Germinal center (tissue), 1 donor: ENCODE measurements around the gene HMX3.

Experiments used
- DNase-seq: peaks from one replicate; pipeline ENCODE4 v3.0.0; 2012; ENCODE audit warnings: mixed read lengths, low spot score

Gene HMX3

DNA sequence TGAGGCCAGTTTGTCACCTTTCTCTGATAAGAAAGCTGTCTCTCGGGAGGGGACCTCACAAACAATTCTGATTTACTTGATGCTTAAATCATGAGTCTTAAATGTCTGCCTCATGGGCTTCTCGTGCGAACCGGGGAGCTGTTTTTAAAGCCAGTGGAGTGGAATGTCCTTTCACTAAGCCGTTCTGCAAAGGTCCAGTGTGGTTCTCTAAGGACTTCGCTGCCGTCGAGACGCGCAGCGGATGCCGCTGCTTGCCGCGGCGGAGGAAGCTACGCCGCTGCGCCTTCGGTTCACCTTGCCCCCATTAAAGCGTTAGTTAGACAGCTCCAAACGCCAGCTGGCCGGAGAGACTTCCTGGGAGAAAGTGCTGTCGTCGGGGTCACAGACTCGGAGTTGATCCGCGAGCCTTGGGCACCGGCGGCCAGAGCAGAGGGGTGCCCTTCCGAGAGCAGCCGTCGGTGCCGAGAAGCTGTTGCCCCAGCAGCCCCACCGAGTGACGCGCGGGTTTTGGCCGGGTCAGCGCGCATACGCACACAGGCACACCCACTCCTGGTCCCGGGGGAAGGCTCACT is 1.3 kb upstream of the HMX3 start:
- no peak for DNase-seq

DNA sequence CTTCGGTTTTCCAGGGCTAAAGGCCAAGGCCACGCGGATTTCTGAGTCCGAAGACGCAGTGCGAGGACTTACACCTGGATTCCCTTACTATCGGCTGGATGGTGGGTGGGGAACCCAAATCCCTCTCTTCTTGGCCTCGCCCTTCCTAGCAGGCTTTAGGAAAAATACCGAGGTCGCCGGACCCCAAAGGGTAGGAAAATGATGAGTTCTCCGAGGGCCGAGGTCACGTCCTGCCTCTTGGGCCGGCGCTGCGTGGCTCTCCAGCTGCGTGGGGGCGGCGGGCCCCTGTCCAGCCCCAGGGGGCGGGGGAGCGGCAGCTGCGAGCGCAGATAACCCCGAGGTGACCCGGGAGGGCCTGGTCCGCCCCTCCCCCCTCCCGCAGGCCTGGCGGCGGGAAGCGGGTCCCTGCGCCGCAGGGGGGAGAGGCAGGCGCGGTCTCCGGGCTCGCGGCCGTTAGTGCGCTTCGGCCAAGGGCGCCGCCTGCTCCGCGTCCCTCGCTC is 805 bp upstream of the HMX3 start:
- DNase-seq, result no peak

DNA sequence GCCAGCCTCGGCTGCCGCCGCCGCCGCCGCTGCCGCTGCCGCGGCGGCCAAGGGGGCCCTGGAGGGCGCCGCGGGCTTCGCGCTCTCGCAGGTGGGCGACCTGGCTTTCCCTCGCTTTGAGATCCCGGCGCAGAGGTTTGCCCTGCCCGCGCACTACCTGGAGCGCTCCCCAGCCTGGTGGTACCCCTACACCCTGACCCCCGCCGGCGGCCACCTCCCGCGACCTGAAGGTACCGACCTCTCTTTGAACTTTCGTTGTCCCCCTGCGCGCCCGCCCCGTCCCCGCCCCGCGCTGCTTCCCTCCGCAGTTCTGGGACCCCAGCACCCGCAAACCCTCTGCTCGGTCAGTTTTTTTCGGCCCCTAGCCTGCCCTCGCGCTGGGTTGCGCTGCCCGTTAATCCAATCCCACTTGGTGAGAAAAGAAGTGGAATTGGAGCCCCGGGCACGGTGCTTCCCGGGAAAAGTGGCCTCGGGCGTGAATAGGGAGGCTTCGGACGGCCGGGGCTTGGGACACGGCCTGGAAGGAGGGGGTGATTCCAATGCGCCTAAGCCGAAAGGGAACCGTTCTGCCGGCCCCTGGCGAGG is 543 bp downstream of the HMX3 start:
- DNase-seq, result no peak

DNA sequence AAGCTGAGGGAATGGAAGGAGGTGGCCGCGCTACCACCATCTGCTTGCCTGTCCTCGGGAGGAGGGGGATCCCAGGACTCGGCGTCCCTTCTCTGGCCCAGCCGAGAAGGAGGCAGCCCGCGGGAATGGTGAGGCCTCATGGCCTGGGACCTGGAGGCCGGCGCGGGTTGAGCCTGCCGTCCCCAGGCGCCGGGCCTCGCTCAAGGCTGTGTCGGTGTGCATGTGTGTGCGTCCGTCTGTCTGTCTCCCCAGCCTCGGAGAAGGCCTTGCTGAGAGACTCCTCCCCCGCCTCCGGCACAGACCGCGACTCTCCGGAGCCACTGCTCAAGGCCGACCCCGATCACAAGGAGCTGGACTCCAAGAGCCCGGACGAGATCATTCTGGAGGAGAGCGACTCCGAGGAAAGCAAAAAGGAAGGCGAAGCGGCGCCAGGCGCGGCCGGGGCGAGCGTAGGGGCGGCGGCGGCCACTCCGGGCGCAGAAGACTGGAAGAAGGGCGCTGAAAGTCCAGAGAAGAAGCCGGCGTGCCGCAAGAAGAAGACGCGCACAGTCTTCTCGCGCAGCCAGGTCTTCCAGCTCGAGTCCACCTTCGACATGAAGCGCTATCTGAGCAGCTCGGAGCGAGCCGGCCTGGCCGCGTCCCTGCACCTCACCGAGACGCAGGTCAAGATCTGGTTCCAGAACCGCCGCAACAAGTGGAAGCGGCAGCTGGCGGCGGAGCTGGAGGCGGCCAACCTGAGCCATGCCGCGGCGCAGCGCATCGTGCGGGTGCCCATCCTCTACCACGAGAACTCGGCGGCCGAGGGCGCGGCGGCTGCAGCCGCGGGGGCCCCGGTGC is 1.3 kb downstream of the HMX3 start:
- no peak for DNase-seq

DNA sequence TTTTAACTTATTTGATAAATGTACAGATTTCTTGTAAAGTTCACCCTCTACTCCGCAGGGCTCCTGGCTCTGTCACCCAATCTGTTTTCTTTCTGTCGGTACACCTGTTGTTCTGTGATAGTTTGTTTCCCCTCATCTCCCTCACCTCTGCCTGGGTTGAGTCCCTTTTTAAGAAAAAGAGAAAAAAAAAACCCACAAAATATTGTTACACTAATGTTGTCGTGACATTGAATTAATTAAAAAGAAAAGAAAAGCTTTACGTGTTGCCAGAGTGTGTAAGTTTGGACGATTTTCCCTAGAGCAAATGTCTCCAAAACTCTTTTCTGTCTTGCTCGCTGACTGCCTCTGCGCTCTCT is 3.4 kb downstream of the HMX3 start:
- no peak for DNase-seq

DNA sequence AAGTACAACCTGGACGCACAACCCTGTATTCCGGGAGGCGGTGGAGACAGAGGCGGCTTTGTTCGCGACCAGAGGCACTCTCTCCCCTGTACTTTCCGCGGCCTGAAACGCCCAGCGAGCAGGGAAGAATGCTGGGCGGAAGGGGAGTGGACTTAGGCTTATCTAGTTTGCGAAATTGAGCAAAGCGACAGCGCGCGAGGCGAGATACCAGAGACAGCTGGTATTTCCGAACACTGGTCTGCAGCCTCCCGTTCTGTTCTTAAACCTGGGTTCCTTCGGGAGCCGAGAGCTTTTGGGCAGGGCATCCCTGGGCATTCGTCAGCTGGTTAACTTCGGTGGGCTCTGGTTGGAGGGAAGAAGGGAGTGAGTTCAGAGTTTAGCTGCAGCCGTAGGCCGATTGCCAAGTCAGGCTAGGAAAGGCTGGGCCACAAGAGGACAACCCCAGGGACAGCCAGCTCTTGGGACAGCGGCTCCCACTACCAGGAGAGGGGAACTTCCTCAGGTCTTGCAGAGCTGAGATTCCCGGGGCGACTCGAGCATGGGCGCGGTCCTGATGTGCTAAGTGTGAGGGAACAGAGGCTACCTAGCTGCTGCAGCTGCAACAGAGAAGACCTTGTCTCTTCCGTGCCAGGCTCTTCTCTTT is 3.9 kb downstream of the HMX3 start:
- no peak for DNase-seq

DNA sequence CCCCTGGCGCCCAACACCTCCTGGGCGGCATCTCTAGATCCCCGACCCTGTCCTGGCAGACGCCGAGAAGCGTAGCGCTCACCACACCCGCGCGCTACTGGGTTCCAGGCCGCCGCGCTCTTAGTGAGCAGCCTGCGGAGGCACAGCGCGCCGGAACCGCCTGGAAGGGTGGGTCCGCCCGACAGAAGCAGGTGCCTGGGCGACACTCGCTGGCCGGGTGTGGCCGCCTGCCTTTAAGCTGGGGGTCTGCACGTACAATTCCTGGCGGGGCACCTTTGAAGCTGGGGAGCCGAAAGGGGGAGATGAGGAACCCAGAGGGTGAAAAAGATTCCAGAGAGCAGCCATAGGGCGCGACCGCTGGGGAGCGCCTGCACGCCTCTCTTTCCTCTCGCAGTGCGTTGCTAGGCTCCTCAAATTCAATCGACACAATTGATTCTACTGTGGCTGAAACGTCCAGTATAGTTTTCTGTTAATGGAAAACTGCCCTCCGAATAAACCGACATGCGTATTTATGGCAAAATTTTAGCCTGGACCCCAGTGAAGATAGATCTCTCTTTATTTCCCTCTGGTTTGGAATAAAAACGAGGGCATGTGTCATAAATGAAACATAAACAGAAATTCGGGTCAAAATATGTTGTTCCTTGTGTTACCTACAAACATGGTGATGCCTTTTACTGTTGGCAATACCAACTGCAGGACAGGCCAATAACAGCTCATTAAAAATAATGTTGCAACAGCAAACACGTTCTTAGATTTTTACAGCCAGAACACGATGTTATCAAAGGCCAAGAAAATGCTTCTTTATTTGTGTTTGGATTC is 4.6 kb downstream of the HMX3 start:
- no peak for DNase-seq

DNA sequence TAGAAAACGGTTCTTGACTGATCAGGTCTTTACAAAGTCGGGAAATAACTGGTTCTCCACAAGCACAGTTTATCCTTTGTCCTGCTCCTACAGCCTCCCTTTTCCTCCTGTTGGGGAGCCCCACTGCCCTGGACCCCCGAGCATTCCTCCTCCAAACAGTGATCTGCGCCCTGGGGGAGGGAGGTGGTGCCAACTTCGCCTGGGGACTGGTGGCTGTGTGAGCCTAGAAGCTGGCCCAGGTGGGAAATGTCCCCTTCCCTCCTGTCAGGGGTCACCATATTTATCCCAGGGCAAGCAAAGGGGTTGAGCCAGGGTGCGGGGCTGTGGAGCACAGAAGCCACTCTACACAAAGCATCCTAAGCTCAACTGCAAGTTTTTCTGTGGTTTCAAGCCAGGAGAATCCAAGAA is 5.2 kb downstream of the HMX3 start:
- DNase-seq, result no peak

DNA sequence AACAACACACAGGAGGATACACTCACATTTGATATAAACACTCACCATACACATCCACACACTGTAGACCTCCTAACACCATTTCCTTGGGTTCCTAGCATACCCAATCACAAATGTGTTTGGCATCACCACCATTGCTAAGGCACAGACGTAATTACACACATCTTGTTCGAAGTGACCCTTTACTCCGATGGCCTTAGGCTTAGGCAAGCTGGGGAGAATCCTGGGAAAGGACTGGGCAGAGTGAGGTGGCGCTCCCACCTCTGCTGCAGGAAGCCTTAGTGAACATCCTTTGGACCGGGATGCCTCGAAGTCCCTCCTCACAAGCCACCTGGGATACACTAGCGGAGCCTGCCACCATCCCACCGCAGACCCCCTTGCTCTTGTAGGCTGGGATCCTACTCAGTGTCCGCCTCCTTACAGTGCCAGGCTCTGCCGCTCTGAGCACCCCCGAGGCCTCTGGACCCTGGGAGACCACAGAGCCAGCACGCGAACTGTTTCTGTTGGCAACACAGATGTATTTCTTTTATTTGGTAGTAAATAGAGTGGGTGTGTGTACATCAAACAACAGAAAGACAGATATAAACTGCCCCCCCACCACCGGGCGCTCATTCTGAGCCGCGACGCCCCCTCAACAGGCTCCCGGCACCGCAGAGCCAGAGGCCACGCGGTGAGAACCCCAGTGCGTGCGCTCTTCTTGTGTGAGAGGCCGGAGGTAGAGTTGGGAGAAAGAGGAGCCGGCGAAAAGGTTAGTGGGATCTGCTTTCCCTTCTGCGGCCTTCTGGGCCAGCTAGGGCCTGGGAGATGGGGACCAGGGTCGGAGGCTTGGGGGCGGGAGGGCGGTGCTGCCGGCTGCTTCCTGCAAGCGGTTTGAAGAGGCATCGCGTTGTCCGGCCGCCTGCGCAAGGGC is 6.3 kb downstream of the HMX3 start:
- DNase-seq, result no peak

DNA sequence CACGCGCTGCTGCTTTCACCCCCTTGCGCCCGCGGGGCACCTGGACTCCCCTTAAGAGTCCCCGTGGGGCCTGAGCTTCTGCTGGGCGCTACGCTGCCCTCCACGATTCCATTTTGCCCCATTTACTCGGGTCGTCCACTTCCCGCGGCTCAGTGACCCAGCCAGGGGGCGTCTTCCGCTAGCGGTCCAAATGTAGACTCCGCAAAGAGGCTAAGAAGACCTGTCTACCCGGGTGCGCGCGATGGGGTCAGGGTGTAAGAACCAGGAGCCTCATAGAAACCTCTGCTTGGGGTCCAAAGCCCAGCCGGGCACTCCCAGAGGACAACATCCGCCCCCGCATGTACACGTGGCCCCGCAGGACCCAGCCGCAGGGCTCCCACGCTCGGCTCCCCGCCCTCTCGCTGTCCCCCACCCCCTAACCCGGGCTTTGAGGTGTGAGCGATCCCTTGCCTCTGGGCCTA is 7.0 kb downstream of the HMX3 start:
- DNase-seq, result no peak

DNA sequence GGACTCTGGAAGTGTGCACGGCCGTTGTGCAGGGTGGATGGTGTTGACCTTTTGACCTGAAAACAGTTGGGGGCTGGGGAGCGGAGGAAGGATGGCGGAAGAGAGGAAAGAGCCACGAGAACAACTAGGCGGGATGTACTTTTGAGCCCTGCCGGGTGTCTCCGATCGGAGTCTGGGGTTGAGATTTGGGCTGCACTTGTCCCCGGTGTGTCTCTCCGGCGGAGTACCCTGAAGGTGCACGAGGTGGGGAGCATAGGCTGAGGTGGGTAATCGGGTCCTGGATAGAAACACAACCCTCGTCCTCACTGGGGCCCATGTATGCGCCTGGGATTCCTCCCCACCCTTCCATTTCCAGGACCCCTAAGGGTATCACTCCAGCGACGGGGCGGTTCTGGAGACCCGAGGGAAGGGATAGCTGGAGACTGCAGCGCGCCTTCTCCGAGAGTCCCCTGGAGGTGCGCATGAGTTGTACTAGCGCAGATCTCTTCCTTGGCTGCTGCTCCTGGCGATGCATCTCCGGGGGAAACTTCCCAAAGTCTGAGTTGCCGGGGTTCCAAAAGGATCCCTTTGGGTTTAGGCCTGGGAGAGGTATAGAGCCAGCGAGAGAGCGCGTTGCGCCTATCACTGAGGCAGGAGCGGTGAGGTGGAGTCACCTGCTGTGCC is 7.5 kb downstream of the HMX3 start:
- DNase-seq, result no peak

DNA sequence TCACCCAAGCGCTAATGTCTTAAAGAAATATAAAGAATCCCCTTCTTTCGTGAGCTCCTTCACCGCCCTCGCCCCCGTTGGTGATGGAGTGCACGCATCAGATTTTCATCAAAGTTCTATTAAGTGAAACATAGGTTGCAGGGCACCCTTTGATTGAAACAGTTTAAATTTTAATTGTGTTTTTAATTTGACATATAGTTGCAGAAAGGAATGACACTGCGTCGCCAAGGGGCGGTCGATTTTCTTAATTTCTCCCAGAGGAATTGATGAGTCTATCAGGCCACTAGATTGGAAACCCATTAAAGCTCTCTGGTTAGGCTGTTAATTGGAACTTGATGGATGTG is 8.0 kb downstream of the HMX3 start:
- no peak for DNase-seq

DNA sequence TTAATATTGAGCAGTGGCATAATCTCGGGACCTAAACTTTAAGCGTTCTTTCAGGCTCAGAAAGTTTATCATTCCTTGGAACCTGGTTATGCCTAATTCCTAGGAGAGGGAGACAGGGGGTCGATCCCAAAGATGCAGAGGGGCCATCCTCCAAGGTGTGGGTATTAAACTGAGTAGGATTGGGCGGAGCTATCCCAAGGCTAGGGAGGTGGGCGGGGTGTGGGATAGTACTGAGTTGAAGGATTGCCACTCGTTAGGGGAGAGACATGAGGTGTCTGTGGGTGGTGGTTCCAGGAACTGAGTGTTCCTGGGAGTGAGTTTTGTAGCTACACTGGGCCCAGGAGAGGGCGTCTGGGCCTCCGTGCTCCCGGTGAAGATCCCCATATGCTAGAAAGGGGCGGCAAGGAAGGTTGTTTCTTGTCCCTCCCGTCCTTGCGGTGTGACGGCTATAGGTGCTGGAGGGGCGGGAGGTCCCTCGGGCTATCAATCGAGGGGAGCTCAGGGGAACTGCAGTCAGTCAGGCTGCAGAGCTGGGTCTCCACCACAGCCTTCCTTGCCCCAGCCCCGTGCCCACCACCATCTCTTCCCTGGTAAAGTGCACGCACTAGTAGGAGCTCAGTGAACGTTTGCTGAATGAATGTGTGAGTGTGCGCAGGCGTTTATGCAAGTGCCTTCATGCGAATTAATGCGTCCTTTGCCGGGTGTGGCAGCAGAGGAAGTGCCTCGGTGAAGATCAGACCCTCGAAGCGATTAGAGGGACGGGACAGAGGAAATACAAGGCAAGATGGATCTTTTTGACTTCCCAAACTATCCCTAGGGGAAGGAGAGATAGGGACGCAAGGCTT is 9.1 kb downstream of the HMX3 start:
- DNase-seq, result no peak

DNA sequence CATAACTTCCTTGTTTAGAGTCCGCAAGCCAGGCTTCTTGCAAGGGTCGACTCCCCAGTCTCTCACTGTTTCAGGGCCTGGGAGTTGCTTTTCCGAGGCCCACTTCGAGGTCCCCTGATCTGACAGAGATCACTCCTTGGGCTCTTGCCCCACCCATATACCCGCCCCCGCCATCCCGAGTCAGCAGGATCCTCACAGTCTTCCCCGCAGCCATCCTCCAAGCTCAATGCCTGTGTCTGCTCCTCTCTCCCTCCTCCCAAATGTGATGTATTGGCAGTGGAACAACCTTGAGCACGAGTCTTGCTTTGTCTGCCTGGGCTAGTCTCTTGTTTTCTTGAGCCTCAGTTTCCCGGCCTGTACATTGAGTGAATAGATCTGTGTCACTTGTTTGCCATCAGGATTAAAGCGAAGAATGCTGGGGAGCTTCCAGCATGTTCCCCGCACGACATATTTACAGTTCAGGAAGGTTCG is 9.8 kb downstream of the HMX3 start:
- no peak for DNase-seq

DNA sequence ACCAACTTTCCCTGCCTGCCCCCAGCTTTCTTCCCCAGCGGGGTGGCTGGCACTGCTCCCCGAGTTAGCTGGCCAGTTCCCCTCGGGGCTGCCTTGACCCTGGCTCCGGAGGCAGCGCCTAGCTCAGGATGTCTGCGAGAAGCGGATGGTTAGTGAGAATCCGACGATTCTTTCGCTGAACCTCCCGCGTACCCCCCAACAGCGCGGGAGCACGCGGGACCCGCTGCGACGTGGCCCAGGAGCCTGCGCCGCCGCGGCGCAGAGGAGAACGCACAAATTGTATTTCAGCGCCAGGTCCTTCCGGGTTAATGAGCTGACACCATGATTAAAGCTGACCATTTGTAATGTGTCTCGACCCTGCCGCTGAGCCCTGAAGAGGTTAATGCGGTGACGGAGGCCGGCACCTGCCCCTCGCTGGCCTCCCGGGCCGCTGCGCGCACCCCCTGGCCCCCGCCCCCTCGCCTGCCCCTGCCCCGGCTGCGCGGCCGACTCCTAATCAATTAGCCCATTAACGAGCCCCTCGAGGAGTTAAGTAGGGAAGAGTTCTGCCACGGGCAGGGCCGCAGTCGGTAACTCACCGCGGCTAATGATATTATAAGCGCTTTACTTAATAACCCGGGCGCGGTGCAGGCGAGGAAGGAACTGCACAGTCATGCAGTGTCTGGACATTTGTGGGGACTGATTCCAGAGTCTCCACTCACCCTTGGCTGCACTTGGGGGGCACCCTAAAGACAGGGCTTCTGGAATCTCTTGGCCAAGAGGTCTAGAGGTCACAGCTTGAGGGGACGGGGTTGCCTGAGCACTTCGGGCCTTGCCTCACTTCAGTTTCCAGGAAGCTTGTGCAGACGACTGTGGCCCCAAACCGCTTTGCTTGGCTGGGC is 10.5 kb downstream of the HMX3 start:
- no peak for DNase-seq

DNA sequence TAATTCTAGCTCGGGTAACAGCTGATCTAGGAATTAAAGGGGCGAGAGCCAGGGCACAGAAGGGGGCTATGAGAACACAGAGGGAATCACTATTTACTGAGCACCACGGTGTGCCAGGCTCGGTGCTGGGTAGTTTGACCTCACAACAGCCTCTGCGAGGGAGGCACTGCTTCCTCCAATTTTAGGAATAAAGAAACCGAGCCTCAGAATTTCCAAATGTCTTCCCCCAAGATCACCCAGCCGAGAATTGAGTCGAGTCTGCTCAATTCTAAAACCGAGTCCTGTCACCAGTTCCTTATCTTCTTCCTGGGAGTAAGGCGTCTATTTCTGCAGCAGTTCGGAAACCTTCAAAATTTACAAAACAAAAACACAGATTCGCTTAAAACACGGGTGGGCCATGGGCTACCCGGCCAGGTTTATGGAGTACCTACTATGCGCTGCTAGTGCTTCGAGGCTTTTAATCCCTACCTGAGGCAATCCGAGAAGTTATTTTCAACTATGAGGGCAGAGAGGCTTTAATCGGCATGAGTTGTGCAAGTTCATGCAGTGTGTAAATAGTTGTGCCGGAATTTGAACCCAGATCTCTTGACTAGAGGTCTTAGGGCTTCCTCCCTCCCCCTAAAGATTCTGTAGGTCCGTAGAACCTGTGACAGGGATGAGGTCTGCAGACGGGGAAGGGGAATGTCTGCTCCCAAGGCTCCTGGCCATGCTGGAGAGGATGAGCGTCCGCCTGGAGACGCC is 11.3 kb downstream of the HMX3 start:
- DNase-seq, result no peak

DNA sequence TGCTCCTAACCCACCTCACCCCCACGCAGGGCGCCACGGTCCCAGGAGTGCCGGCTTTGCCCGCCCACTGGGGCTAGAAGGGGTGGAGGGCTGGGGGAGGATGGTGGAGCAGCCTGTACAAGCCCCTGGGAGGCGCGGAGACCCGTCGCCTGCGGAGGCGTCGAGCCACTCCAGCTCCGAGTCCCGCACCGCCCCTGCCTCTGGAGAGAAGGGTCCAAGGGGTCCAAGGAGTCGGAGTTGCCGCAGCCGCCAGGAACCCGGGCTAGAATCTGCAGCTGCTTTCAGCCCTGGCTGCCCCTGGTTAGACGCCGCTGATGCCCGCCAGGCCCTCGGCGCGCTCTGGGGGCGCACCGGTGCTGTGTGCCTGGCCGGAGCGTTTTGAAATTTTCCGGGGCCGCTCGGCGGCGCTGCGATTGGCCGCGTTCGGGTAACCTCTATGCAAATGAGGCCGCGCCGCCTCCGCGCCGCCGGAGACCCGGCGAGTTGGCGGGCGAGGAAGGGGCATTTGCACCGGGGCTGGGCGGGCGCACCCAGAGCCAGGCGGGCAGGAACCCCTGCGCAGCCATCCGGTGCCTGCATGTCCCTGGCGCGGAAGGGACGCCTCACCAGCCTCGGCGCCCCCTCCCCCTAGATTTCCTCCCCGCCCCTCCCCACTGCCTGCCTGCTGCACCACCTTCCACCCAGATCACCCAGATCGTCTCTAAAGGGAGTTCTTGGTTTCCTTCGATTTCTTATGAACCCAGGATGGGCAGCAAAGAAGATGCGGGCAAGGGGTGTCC is 12.1 kb downstream of the HMX3 start, which contains the start of gene HMX2:
Gene HMX2 (plus strand): TSS at position 502 of the 779 bp plus-strand sequence. CDS start 243 bp downstream, at position 745.
- DNase-seq, result peak; percentile 64
